Keratinocyte (primary cell): ENCODE results near the gene STIMATE. TPM values are rescaled to one million over a fixed set of nuclear protein-coding genes. Genes with fewer than 3 reads are reported as not detected.
A peak's percentile ranks its signal among the peaks of the same experiment; 100 is the strongest.

Experiments used
- DNase-seq: peaks from one replicate; pipeline ENCODE4 v3.0.0-alpha.2; 2011; ENCODE audit warnings: low read depth, missing footprints, low spot score
- FAIRE-seq: peaks from 2 replicates; lab custom pipeline; 2011; peaks lifted over from hg19 to GRCh38; lab: Jason Lieb, UNC
- H2AFZ ChIP-seq: 2 replicates; pipeline ENCODE4 v1.6.0; 2012; ENCODE audit warnings: low read length, control low read depth, inconsistent platforms; ENCODE audit not compliant: control insufficient read depth
- H3K27ac ChIP-seq: 2 replicates; pipeline ENCODE4 v1.5.1; 2011; ENCODE audit warnings: low read length; ENCODE audit not compliant: control insufficient read depth, insufficient read depth
- H3K27me3 ChIP-seq: 3 replicates; pipeline ENCODE4 v1.6.0; 2011; ENCODE audit warnings: low read length; ENCODE audit not compliant: control insufficient read depth, insufficient read depth; ENCODE audit errors: extremely low read depth
- H3K36me3 ChIP-seq, 2 experiments: 2 replicates in 1 of 2; 3 replicates in 1 of 2; pipeline ENCODE4 v1.5.1; 2011; ENCODE audit warnings: low read length in 2 of 2, mild to moderate bottlenecking in 1 of 2; ENCODE audit not compliant: control insufficient read depth in 2 of 2, insufficient read depth in 2 of 2; ENCODE audit errors: extremely low read depth in 1 of 2
- H3K4me1 ChIP-seq: 3 replicates; pipeline ENCODE4 v1.5.1; 2011; ENCODE audit warnings: low read length; ENCODE audit not compliant: control insufficient read depth, insufficient read depth; ENCODE audit errors: extremely low read depth
- H3K4me2 ChIP-seq: 3 replicates; pipeline ENCODE4 v1.6.0; 2011; ENCODE audit warnings: low read depth, low read length; ENCODE audit not compliant: control insufficient read depth, insufficient read depth; ENCODE audit errors: extremely low read depth
- H3K4me3 ChIP-seq, 3 experiments: fragments of 200-600 bp in 1 of 3; sonication (generic) in 1 of 3; 2 replicates in 2 of 3; 3 replicates in 1 of 3; pipeline ENCODE4 v1.5.1; 2011 to 2016; ENCODE audit warnings: low read length in 3 of 3, mild to moderate bottlenecking in 3 of 3, control low read depth in 2 of 3, inconsistent platforms in 1 of 3, low read depth in 1 of 3, mixed read lengths in 1 of 3, mixed run types in 1 of 3, moderate library complexity in 1 of 3; ENCODE audit not compliant: control insufficient read depth in 2 of 3, insufficient read depth in 2 of 3; ENCODE audit errors: extremely low read depth in 1 of 3
- H3K79me2 ChIP-seq: 2 replicates; pipeline ENCODE4 v1.6.0; 2012; ENCODE audit warnings: low read length; ENCODE audit not compliant: control insufficient read depth, insufficient read depth
- H3K9ac ChIP-seq: 3 replicates; pipeline ENCODE4 v1.6.0; 2011; ENCODE audit warnings: low read length; ENCODE audit not compliant: control insufficient read depth, insufficient read depth; ENCODE audit errors: extremely low read depth
- H3K9me1 ChIP-seq: 3 replicates; pipeline ENCODE4 v1.6.0; 2011; ENCODE audit warnings: low read length; ENCODE audit not compliant: control insufficient read depth, insufficient read depth; ENCODE audit errors: extremely low read depth
- H3K9me3 ChIP-seq: 2 replicates; pipeline ENCODE4 v1.5.1; 2012; ENCODE audit warnings: low read depth, low read length; ENCODE audit not compliant: control insufficient read depth
- H4K20me1 ChIP-seq: 3 replicates; pipeline ENCODE4 v1.6.0; 2011; ENCODE audit warnings: low read length; ENCODE audit not compliant: control insufficient read depth, insufficient read depth; ENCODE audit errors: extremely low read depth
- EZH2 ChIP-seq: IDR thresholded peaks from one replicate; pipeline ENCODE4 v1.6.1; 2012; ENCODE audit warnings: inconsistent platforms, mild to moderate bottlenecking, low read length, moderate library complexity
- dilution Hi-C: fragments of 300-500 bp; cut with MboI; formaldehyde crosslinking; loops from one replicate; pipeline ENCODE4 v1.7.0; 2020; ENCODE audit warnings: low sequenced_read_pairs; ENCODE audit not compliant: extremely low pct_ligation_motif_present
- polyA plus RNA-seq, 5 experiments: library from polyadenylated mRNA; depleted of rRNA in 3 of 5; stranded (reverse) in 3 of 5; stranded (forward) in 1 of 5; unstranded in 1 of 5; fragments of >200 nt; gene quantifications; 1 replicate in 1 of 5; 2 replicates in 3 of 5; 3 replicates in 1 of 5; pipeline versions ENCODE4 v1.2.1 to v1.2.3, GENCODE V29; 2011 to 2012; ENCODE audit warnings: missing spikeins in 2 of 5, low read depth in 1 of 5, low replicate concordance in 1 of 5
- TF ChIP-seq, protein P1 (sequence below), 3 experiments: IDR thresholded peaks in 1 of 3; conservative IDR thresholded peaks in 1 of 3; optimal IDR thresholded peaks in 1 of 3; 2 replicates in 2 of 3; 3 replicates in 1 of 3; pipeline versions ENCODE3 to v1.5.1; 2011; ENCODE audit warnings: low read length in 3 of 3, mild to moderate bottlenecking in 3 of 3, moderate library complexity in 2 of 3, control low read depth in 1 of 3, inconsistent platforms in 1 of 3; ENCODE audit not compliant: insufficient read depth in 2 of 3; ENCODE audit errors: extremely low read depth in 1 of 3

Gene STIMATE
- polyA plus RNA-seq, 1 donor (not counting 4 experiments of a cell fraction or from before 2014, with no cell fraction given) = 8.2 TPM

GRCh38 chr3:52886049-52886730 lies 11.2 kb downstream of the STIMATE start:
- no peak overlapping the region for H3K9ac ChIP-seq
- no peaks in the 10 kb centered on the region for H3K9me3 ChIP-seq
- dilution Hi-C loops = no loop called here
- peak overlapping the region; percentile 7 for H3K4me2 ChIP-seq
- H3K4me3 ChIP-seq = no peak overlapping the region
- no peak overlapping the region for H3K27ac ChIP-seq
- H4K20me1 ChIP-seq = no peaks in the 10 kb centered on the region
- H3K27me3 ChIP-seq = no peaks in the 10 kb centered on the region
- H3K36me3 ChIP-seq = peaks cover 3 to 12% of the 10 kb centered on the region in 2 experiments
- peaks cover 15% of the 10 kb centered on the region for H3K4me1 ChIP-seq
- peaks cover 22% of the 10 kb centered on the region for H3K79me2 ChIP-seq
- TF ChIP-seq, protein P1, sequence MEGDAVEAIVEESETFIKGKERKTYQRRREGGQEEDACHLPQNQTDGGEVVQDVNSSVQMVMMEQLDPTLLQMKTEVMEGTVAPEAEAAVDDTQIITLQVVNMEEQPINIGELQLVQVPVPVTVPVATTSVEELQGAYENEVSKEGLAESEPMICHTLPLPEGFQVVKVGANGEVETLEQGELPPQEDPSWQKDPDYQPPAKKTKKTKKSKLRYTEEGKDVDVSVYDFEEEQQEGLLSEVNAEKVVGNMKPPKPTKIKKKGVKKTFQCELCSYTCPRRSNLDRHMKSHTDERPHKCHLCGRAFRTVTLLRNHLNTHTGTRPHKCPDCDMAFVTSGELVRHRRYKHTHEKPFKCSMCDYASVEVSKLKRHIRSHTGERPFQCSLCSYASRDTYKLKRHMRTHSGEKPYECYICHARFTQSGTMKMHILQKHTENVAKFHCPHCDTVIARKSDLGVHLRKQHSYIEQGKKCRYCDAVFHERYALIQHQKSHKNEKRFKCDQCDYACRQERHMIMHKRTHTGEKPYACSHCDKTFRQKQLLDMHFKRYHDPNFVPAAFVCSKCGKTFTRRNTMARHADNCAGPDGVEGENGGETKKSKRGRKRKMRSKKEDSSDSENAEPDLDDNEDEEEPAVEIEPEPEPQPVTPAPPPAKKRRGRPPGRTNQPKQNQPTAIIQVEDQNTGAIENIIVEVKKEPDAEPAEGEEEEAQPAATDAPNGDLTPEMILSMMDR (optimal IDR thresholded peaks at IDR 0.05 in 1 of 3, IDR thresholded peaks at IDR 0.05 in 1 of 3, conservative IDR thresholded peaks at IDR 0.05 in 1 of 3; ENCODE audit: extremely low read depth in 1 of 3, insufficient read depth in 2 of 3, low read length in 3 of 3) = no peak
- no peak for TF ChIP-seq EZH2
- no peak overlapping the region for H2AFZ ChIP-seq
- no peaks in the 10 kb centered on the region for H3K9me1 ChIP-seq
- FAIRE-seq (no peak), DNase-seq (no peak)

- no peak overlapping the region for H3K9ac ChIP-seq
- DNase-seq (no peak), FAIRE-seq (no peak)
- H3K9me3 ChIP-seq = no peaks in the 10 kb centered on the region
- H3K4me2 ChIP-seq = no peak overlapping the region
- H3K4me1 ChIP-seq = peaks cover 7% of the 10 kb centered on the region
- no peak overlapping the region for H3K4me3 ChIP-seq
- no peak overlapping the region for H2AFZ ChIP-seq
- H3K27me3 ChIP-seq = no peaks in the 10 kb centered on the region
- peaks cover 6% of the 10 kb centered on the region for H3K79me2 ChIP-seq
- no peaks in the 10 kb centered on the region for H4K20me1 ChIP-seq
- H3K9me1 ChIP-seq = no peaks in the 10 kb centered on the region
- dilution Hi-C loops = no loop called here
- peaks cover 2 to 12% of the 10 kb centered on the region in 2 experiments for H3K36me3 ChIP-seq
- TF ChIP-seq, protein P1 (optimal IDR thresholded peaks at IDR 0.05 in 1 of 3, IDR thresholded peaks at IDR 0.05 in 1 of 3, conservative IDR thresholded peaks at IDR 0.05 in 1 of 3; ENCODE audit: extremely low read depth in 1 of 3, insufficient read depth in 2 of 3, low read length in 3 of 3) = no peak
- TF ChIP-seq EZH2 = no peak
- no peak overlapping the region for H3K27ac ChIP-seq
Measured at GRCh38 chr3:52882377-52882776, 15.0 kb downstream of the STIMATE start.
